D721Med (cell line): ENCODE measurements around the gene MT1A.
"Not testable (repeated sequence)": the region's sequence is repeated elsewhere in the genome, so short reads cannot be mapped to it uniquely, and the experiment has no call there.

Experiments
- DNase-seq: peaks from one replicate; pipeline ENCODE4 v3.0.0; 2011; ENCODE audit warnings: low spot score; ENCODE audit not compliant: insufficient read length
- FAIRE-seq: peaks from 2 replicates; lab custom pipeline; 2011; peaks lifted over from hg19 to GRCh38; lab: Jason Lieb, UNC
- CTCF ChIP-seq: IDR thresholded peaks from 2 replicates; pipeline ENCODE4 v1.5.1; 2012; ENCODE audit warnings: mild to moderate bottlenecking, control low read depth; ENCODE audit not compliant: insufficient read depth; ENCODE audit errors: missing control alignments

Gene MT1A

GRCh38 chr16:56673921-56674320 lies 35.5 kb downstream of the MT1A start:
- no peak for DNase-seq
- FAIRE-seq = no peak
- TF ChIP-seq CTCF = peak; percentile 49

GRCh38 chr16:56674570-56674969 lies 36.1 kb downstream of the MT1A start:
- FAIRE-seq, DNase-seq: not testable (repeated sequence)

- DNase-seq (no peak), FAIRE-seq (no peak)
- TF ChIP-seq CTCF = no peak
These were observed 37.3 kb downstream of the MT1A start for GRCh38 chr16:56675685-56676210.

GRCh38 chr16:56677474-56677873 lies 39.0 kb downstream of the MT1A start:
- TF ChIP-seq CTCF = no peak
- FAIRE-seq (no peak), DNase-seq (no peak)

GRCh38 chr16:56679078-56679730 lies 40.7 kb downstream of the MT1A start:
- no peak for TF ChIP-seq CTCF
- DNase-seq = no peak

GRCh38 chr16:56679818-56680217 lies 41.4 kb downstream of the MT1A start:
- DNase-seq = no peak
- no peak for TF ChIP-seq CTCF
- FAIRE-seq = no peak

More at GRCh38 chr16:56679078-56679730, 40.7 kb downstream of the MT1A start:
- FAIRE-seq = no peak

GRCh38 chr16:56681939-56682702 lies 43.7 kb downstream of the MT1A start, which contains the start of gene MT1X:
TSS of gene MT1X (plus strand) at chr16:56682470. CDS start at chr16:56682541, 71 bp downstream.
- DNase-seq (peak; percentile 23), FAIRE-seq (no peak)
- no peak for TF ChIP-seq CTCF
